ENCODE data around the gene LIMCH1.
"Not testable (repeated sequence)": the region's sequence is repeated elsewhere in the genome, so short reads cannot be mapped to it uniquely, and the experiment has no call there.

LIMCH1 gene

DNA sequence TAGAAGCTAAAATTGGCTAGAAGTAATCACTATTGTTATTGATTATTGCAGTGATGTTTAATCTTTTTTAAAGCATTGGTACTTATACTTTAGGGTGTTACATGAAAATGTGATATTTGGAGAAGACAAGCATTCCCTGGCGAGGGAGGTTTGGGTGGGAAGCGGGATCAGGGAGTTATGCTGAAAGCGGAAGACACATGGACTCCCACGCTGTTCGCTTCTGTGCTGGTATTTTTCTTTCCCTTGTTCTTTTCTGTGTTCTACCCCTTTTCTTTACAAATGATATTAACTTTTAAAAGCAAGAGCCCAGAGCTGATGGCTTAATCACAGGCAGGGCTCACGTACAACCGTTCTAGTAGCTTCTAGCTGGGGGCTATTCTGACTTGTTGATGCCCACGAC lies 148.9 kb downstream of the LIMCH1 start:
- Histone ChIP-seq H3K27ac (ENCODE audit: low read depth, low read length) (no peak overlapping the region), H3K4me3 (ENCODE audit: low read length) (no peak overlapping the region), H3K36me3 (ENCODE audit: insufficient read depth, low read length) (peaks cover 2% of the 10 kb centered on the region; the same call in 1 of the 2 replicates), H3K9ac (ENCODE audit: low read depth, low read length) (no peak overlapping the region), H3K27me3 (ENCODE audit: insufficient read depth, low read length) (no peaks in the 10 kb centered on the region), H3K4me1 (ENCODE audit: insufficient read depth, low read length) (no peaks in the 10 kb centered on the region), H3K9me3 (ENCODE audit: insufficient read depth, low read depth, low read length) (no peaks in the 10 kb centered on the region)
- WGBS, result 91% methylated on average over 8 of the region's 8 CpGs

DNA sequence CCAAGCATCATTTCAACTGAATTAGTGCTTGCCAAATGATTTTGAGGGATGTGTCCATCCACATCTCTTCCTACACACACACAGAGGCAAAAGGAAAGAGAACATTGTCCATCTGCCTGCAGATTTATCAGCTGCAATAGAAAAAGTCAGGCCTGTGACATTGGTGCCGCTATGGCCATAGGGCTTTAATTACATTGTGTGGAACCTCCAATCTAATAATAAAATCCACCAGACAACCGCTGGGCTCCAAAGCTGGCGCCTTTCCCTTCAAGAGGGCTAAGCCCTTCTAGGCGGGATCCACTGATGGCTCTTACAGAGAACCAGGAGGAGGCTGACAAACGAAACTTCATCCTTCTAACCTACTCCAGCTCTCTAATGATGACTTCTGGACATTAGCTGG lies 150.0 kb downstream of the LIMCH1 start:
- Histone ChIP-seq H3K27ac (ENCODE audit: low read depth, low read length) (no peak overlapping the region), H3K9ac (ENCODE audit: low read depth, low read length) (no peak overlapping the region), H3K4me1 (ENCODE audit: insufficient read depth, low read length) (0 out of 2 replicates have a peak, but pooled peaks cover under 1% of the 10 kb centered on the region), H3K4me3 (ENCODE audit: low read length) (no peak overlapping the region), H3K27me3 (ENCODE audit: insufficient read depth, low read length) (no peaks in the 10 kb centered on the region), H3K9me3 (ENCODE audit: insufficient read depth, low read depth, low read length) (no peaks in the 10 kb centered on the region), H3K36me3 (ENCODE audit: insufficient read depth, low read length) (no peaks in the 10 kb centered on the region)
- WGBS, result 91% methylated on average over 5 of the region's 5 CpGs

DNA sequence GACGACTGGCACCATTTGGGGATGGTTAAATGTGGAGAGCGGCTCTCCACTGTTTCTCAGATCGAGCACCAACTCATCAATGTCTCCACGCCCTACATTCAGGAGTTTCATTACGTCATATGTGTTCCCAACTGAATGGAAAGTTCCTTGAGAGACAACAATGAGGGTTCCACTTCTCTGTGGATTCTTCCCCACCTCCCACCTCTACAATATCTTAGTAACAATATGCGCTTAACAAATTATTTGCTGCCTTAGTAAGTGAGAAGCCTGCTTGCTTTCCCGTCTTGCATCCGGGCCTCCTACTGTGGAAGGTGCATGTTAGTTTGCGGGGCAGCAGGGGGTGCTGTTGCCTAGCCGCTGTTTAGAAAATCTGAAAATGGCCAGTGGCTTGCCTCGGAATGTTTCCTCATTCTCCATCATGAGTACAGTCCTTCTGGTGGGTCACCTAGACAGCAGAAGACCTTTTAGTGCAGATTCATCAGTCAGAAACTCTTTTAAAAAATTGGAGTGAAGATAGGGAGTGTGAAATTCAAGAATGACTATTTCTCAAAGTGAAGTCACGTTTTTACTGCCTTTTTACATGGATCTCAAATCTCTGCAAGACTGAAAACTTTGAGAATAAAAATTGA lies 154.9 kb downstream of the LIMCH1 start:
- H3K9ac ChIP-seq (ENCODE audit: low read depth, low read length), result no peak overlapping the region
- no peak overlapping the region for H3K27ac ChIP-seq (ENCODE audit: low read depth, low read length)
- no peaks in the 10 kb centered on the region for H3K27me3 ChIP-seq (ENCODE audit: insufficient read depth, low read length)
- H3K9me3 ChIP-seq (ENCODE audit: insufficient read depth, low read depth, low read length), result no peaks in the 10 kb centered on the region
- H3K4me1 ChIP-seq (ENCODE audit: insufficient read depth, low read length), result 0 out of 2 replicates have a peak, but pooled peaks cover 3% of the 10 kb centered on the region
- H3K36me3 ChIP-seq (ENCODE audit: insufficient read depth, low read length), result no peaks in the 10 kb centered on the region
- peak overlapping the region; percentile 25; the same call in 1 of the 2 replicates for H3K4me3 ChIP-seq (ENCODE audit: low read length)
- 45% methylated on average over 12 of the region's 12 CpGs for WGBS

DNA sequence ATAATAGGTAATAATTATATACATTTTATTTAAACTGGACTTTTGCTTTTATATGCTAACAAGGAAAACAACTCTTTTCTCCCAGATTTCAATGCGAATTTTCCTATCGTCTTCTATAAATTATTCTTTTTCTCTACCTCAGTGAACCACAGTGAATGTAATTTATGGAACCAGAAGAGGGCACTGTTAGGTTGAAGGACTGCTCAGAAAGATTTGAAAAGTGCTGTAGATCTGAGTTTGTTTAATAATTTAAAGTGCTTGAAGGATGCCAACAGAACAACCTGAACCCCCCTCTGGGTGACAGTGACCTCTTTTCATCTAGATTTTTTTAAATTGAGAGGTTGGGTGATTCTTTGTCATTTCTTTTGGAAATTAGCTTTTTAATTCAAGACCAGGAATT lies 155.7 kb downstream of the LIMCH1 start:
- no peak overlapping the region for H3K9ac ChIP-seq (ENCODE audit: low read depth, low read length)
- H3K27me3 ChIP-seq (ENCODE audit: insufficient read depth, low read length), result no peaks in the 10 kb centered on the region
- no peak overlapping the region for H3K4me3 ChIP-seq (ENCODE audit: low read length)
- no peaks in the 10 kb centered on the region for H3K36me3 ChIP-seq (ENCODE audit: insufficient read depth, low read length)
- H3K9me3 ChIP-seq (ENCODE audit: insufficient read depth, low read depth, low read length), result no peaks in the 10 kb centered on the region
- 0 out of 2 replicates have a peak, but pooled peaks cover 3% of the 10 kb centered on the region for H3K4me1 ChIP-seq (ENCODE audit: insufficient read depth, low read length)
- 31% methylated on average over 2 of the region's 2 CpGs for WGBS
- no peak overlapping the region for H3K27ac ChIP-seq (ENCODE audit: low read depth, low read length)

DNA sequence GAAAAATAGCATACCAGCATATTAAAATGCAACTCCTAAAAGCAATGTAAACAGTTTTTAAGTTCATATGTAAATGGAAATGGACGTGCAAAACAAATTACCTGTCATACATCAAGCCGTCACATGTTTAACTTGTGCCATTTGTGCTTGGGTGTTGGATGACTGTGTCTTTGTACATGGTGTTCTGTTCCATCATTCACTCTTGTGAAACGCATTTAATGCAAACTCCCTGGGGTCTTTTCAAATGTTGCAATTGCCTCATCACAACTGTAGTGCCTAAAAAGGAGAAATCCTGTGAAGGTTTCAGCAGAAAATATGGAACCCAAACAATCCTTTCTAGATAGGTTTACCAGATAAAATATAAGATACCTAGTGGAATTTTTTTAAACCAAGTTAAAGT lies 158.2 kb downstream of the LIMCH1 start:
- WGBS, result 97% methylated on average over 3 of the region's 3 CpGs
- Histone ChIP-seq H3K27me3 (ENCODE audit: insufficient read depth, low read length) (no peaks in the 10 kb centered on the region), H3K9me3 (ENCODE audit: insufficient read depth, low read depth, low read length) (no peaks in the 10 kb centered on the region), H3K9ac (ENCODE audit: low read depth, low read length) (no peak overlapping the region), H3K36me3 (ENCODE audit: insufficient read depth, low read length) (no peaks in the 10 kb centered on the region), H3K27ac (ENCODE audit: low read depth, low read length) (no peak overlapping the region), H3K4me3 (ENCODE audit: low read length) (no peak overlapping the region), H3K4me1 (ENCODE audit: insufficient read depth, low read length) (0 out of 2 replicates have a peak, but pooled peaks cover 3% of the 10 kb centered on the region)

DNA sequence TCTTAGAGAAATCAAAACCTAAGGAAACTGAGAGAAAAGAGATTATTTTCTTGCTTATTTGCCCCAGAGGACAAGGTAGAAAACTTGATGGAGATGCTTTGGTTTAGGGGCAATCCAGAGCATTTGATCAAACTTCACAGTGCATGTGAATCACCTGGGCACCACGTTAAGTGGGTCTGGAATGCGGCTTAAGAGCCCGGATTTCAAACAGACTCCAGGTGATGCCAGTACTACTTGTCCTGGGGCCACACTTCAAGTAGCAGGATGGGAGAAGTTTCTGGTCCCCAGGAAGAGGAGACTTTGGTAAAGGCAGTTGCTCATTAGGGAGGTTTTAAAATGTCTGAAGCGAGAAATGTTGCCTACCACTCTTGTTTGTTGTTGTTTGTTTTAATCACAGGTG lies 158.8 kb downstream of the LIMCH1 start:
- Histone ChIP-seq H3K27ac (ENCODE audit: low read depth, low read length) (no peak overlapping the region), H3K27me3 (ENCODE audit: insufficient read depth, low read length) (no peaks in the 10 kb centered on the region), H3K4me1 (ENCODE audit: insufficient read depth, low read length) (0 out of 2 replicates have a peak, but pooled peaks cover 3% of the 10 kb centered on the region), H3K36me3 (ENCODE audit: insufficient read depth, low read length) (no peaks in the 10 kb centered on the region), H3K9me3 (ENCODE audit: insufficient read depth, low read depth, low read length) (no peaks in the 10 kb centered on the region), H3K9ac (ENCODE audit: low read depth, low read length) (no peak overlapping the region), H3K4me3 (ENCODE audit: low read length) (no peak overlapping the region)
- WGBS, result 82% methylated on average over 4 of the region's 4 CpGs

DNA sequence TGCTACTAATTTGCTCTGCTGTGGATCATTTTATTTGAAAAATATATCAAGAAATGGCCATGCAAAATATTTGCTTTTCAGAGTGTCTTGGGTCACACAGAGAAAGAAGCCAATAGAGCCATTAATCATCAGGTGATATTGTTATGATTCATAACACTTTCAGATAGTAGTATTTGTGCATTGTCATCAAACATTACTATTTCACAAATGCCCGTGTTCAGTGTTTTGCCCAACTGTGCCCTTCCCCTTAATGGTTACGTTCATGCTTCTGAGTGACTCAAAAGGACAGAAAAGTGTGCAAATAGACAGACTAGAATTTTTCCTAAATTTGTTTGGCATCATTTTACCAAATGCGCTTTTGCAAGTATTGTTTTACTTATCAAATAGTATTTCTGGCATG lies 164.0 kb downstream of the LIMCH1 start:
- Histone ChIP-seq H3K27ac (ENCODE audit: low read depth, low read length) (no peak overlapping the region), H3K27me3 (ENCODE audit: insufficient read depth, low read length) (0 out of 2 replicates have a peak, but pooled peaks cover 5% of the 10 kb centered on the region), H3K9me3 (ENCODE audit: insufficient read depth, low read depth, low read length) (no peaks in the 10 kb centered on the region), H3K36me3 (ENCODE audit: insufficient read depth, low read length) (no peaks in the 10 kb centered on the region), H3K4me1 (ENCODE audit: insufficient read depth, low read length) (no peaks in the 10 kb centered on the region), H3K9ac (ENCODE audit: low read depth, low read length) (no peak overlapping the region), H3K4me3 (ENCODE audit: low read length) (no peak overlapping the region)
- 90% methylated on average over 3 of the region's 3 CpGs for WGBS

DNA sequence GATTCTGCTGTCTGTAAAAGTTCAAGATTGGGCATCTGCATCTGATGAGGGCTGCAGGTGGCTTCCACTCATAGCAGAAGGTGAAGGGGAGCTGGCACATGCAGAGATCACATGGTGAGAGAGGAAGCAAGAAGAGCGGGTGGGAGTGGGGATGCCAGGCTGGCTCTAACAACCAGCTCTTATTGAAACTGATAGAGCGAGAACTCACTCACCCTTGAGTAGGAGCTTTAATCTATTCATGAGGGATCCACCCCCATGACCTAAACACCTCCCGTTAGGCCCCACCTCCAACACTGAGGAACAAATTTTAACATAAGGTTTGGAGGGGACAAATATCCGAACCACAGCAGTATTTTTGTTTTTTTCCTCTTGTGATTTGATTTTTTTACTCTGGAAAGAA lies 164.8 kb downstream of the LIMCH1 start:
- Histone ChIP-seq H3K9me3 (ENCODE audit: insufficient read depth, low read depth, low read length) (no peaks in the 10 kb centered on the region), H3K4me3 (ENCODE audit: low read length) (no peak overlapping the region), H3K27ac (ENCODE audit: low read depth, low read length) (no peak overlapping the region), H3K36me3 (ENCODE audit: insufficient read depth, low read length) (no peaks in the 10 kb centered on the region), H3K4me1 (ENCODE audit: insufficient read depth, low read length) (no peaks in the 10 kb centered on the region), H3K27me3 (ENCODE audit: insufficient read depth, low read length) (0 out of 2 replicates have a peak, but pooled peaks cover 5% of the 10 kb centered on the region), H3K9ac (ENCODE audit: low read depth, low read length) (no peak overlapping the region)
- 69% methylated on average over 4 of the region's 4 CpGs for WGBS

DNA sequence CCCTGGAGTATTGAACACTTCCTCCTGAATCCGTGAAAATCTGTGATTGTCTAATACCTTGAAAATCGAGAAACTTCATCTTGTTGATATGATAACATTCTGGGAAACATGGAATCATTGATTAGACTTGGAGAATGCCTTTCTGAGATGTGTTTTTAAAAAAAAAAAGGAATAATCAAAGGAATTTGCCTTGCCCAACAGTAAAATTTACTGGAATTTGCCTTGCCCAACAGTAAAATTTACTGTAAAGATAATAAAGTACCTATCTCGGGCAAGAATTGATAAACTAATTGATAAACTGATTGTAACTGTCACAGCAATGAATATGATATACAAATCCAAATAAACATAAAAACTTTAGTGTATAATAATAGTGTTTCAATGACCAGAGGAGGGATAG lies 165.8 kb downstream of the LIMCH1 start:
- WGBS, result 91% methylated on average over 2 of the region's 3 CpGs
- Histone ChIP-seq H3K4me1 (ENCODE audit: insufficient read depth, low read length) (no peaks in the 10 kb centered on the region), H3K27ac (ENCODE audit: low read depth, low read length) (no peak overlapping the region), H3K9ac (ENCODE audit: low read depth, low read length) (no peak overlapping the region), H3K4me3 (ENCODE audit: low read length) (no peak overlapping the region), H3K27me3 (ENCODE audit: insufficient read depth, low read length) (0 out of 2 replicates have a peak, but pooled peaks cover 5% of the 10 kb centered on the region), H3K9me3 (ENCODE audit: insufficient read depth, low read depth, low read length) (no peaks in the 10 kb centered on the region), H3K36me3 (ENCODE audit: insufficient read depth, low read length) (no peaks in the 10 kb centered on the region)

DNA sequence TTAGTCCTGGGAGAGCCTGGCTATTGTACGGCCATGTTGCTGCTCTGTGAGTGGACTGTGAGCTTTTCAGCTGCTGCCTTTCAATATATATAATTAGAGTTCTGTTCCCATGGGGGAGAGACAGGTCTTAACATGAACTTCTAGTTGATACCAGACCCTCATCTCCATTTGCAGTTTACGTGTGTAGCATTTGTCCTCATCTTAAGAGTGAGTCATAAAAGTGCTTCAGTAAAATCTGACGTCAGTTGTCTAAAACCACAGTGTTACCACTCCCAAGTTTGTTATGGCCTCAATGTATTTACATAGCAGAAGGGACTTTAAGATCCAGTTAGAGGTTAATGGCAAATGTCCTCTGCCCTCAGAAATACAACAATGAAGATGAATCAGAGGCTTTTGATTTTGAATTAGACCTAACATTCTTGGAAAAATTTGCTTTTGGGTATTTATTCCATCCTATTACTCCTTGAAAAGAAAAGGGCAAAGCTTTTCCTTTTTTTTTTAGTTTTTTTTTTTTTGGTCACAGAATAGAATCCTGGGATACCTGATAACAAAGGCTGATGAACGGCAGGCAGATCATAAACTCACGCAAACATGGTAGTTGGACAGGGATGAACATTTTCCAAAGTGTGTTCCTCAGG lies 172.0 kb downstream of the LIMCH1 start:
- no peak overlapping the region for H3K4me3 ChIP-seq (ENCODE audit: low read length)
- no peaks in the 10 kb centered on the region for H3K36me3 ChIP-seq (ENCODE audit: insufficient read depth, low read length)
- H3K9ac ChIP-seq (ENCODE audit: low read depth, low read length), result no peak overlapping the region
- WGBS, result 87% methylated on average over 5 of the region's 5 CpGs
- H3K9me3 ChIP-seq (ENCODE audit: insufficient read depth, low read depth, low read length), result no peaks in the 10 kb centered on the region
- H3K27me3 ChIP-seq (ENCODE audit: insufficient read depth, low read length), result no peaks in the 10 kb centered on the region
- no peaks in the 10 kb centered on the region for H3K4me1 ChIP-seq (ENCODE audit: insufficient read depth, low read length)
- H3K27ac ChIP-seq (ENCODE audit: low read depth, low read length), result no peak overlapping the region

DNA sequence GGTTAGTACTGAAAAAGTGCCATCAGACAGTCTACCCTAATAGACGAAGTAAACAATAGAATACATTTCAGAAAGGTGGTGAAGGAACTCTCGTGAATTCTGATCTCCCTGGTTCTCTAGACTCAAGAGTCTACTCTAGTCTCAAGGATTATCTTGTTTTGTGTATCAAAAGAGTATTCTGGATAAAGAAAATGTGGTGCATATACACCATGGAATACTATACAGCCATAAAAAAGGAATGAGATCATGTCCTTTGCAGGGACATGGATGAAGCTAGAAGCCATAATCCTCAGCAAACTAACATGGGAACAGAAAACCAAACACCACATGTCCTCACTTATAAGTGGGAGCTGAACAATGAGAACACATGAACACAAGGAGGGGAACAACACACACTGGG lies 173.7 kb downstream of the LIMCH1 start:
- not testable (repeated sequence) for H3K4me1 ChIP-seq (ENCODE audit: insufficient read depth, low read length); H3K27me3 ChIP-seq (ENCODE audit: insufficient read depth, low read length); H3K36me3 ChIP-seq (ENCODE audit: insufficient read depth, low read length); H3K9me3 ChIP-seq (ENCODE audit: insufficient read depth, low read depth, low read length); H3K4me3 ChIP-seq (ENCODE audit: low read length); H3K9ac ChIP-seq (ENCODE audit: low read depth, low read length); H3K27ac ChIP-seq (ENCODE audit: low read depth, low read length)
- 89% methylated on average over 2 of the region's 2 CpGs for WGBS

Measured in HUES64 (cell line).